ENCODE data around the gene CNTNAP2.

Gene CNTNAP2

GRCh38 chr7:146296028-146296427, 179.4 kb downstream of the CNTNAP2 start:
- H3K4me3 ChIP-seq (replicated peaks; ENCODE audit: low read depth, low read length), result no peak overlapping the region
- DNase-seq (ENCODE audit: extremely low read depth, low read depth), result no peak
- TF ChIP-seq, protein P1, sequence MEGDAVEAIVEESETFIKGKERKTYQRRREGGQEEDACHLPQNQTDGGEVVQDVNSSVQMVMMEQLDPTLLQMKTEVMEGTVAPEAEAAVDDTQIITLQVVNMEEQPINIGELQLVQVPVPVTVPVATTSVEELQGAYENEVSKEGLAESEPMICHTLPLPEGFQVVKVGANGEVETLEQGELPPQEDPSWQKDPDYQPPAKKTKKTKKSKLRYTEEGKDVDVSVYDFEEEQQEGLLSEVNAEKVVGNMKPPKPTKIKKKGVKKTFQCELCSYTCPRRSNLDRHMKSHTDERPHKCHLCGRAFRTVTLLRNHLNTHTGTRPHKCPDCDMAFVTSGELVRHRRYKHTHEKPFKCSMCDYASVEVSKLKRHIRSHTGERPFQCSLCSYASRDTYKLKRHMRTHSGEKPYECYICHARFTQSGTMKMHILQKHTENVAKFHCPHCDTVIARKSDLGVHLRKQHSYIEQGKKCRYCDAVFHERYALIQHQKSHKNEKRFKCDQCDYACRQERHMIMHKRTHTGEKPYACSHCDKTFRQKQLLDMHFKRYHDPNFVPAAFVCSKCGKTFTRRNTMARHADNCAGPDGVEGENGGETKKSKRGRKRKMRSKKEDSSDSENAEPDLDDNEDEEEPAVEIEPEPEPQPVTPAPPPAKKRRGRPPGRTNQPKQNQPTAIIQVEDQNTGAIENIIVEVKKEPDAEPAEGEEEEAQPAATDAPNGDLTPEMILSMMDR (IDR thresholded peaks at IDR 0.05; ENCODE audit: low read depth, low read length, missing control alignments), result no peak

DNA sequence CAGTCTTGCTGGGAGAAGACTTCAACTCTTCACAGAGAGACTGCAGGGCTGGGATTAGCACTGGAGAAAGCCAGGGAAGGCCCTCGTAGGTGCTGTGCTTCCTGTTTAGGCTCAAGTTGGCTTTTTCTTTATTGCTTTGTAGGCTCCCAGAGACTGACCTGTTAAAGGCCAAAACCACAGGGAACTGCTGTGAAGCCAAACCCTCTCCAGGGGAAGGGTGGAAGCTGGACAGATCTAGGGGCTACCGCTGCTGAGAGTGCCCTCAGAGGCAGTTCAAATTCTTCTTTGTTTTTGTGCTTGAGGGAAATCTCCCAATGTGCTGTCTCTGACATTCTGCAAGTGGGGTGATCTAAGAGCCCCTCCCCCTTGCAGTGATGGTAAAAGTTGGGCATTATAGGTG, 198.4 kb downstream of the CNTNAP2 start:
- no peak for DNase-seq (ENCODE audit: extremely low read depth, low read depth)
- H3K4me3 ChIP-seq (replicated peaks; ENCODE audit: low read depth, low read length), result no peak overlapping the region
- TF ChIP-seq, protein P1 (IDR thresholded peaks at IDR 0.05; ENCODE audit: low read depth, low read length, missing control alignments), result no peak

DNA sequence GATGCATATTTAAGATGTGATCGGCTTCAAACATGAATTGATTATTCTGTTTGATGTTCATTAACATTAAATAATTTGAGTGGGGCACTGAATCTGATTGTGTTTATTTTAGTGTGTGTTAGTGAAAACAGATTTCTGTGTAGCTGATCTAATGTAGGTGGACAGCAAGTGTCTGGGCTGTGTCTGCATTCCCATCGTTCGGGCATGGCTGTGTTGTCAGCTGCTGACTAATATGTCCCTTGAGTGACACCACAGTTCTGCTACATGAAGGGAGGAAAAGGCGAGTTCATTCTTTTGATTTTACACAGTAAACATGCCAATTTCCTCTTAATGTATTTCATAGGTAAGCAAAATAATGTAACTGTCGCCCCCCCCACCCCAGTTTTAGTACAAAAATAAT, 203.0 kb downstream of the CNTNAP2 start:
- TF ChIP-seq, protein P1 (IDR thresholded peaks at IDR 0.05; ENCODE audit: low read depth, low read length, missing control alignments), result no peak
- no peak for DNase-seq (ENCODE audit: extremely low read depth, low read depth)
- H3K4me3 ChIP-seq (replicated peaks; ENCODE audit: low read depth, low read length), result no peak overlapping the region

DNA sequence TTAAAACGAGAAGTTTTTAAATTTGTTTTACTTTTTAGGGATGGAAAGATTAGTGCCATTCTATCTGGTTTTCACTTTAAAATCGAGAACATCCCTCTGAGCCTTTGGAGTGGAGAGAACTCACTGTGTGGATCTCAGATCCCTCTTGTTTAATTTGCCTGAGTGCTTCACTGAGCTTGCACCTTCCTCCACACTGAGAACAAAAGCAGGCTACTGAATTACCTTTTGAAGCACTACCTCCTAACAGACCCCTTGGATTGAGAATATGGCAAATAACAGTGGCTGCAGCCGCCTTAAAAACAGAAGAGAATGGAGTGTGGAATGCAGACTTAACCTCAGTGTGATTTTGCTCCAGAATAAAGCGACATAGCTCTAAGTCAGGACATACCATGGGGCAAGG, 204.7 kb downstream of the CNTNAP2 start:
- TF ChIP-seq, protein P1 (IDR thresholded peaks at IDR 0.05; ENCODE audit: low read depth, low read length, missing control alignments), result no peak
- DNase-seq (ENCODE audit: extremely low read depth, low read depth), result no peak
- H3K4me3 ChIP-seq (replicated peaks; ENCODE audit: low read depth, low read length), result no peak overlapping the region

- no peak for DNase-seq (ENCODE audit: extremely low read depth, low read depth)
- TF ChIP-seq, protein P1 (IDR thresholded peaks at IDR 0.05; ENCODE audit: low read depth, low read length, missing control alignments), result no peak
- H3K4me3 ChIP-seq (replicated peaks; ENCODE audit: low read depth, low read length), result no peak overlapping the region
Observed at GRCh38 chr7:146331369-146331768, 214.8 kb downstream of the CNTNAP2 start.

- DNase-seq (ENCODE audit: extremely low read depth, low read depth), result no peak
- H3K4me3 ChIP-seq (replicated peaks; ENCODE audit: low read depth, low read length), result no peak overlapping the region
- TF ChIP-seq, protein P1 (IDR thresholded peaks at IDR 0.05; ENCODE audit: low read depth, low read length, missing control alignments), result no peak
Observed at GRCh38 chr7:146345251-146345650, 228.7 kb downstream of the CNTNAP2 start.

DNA sequence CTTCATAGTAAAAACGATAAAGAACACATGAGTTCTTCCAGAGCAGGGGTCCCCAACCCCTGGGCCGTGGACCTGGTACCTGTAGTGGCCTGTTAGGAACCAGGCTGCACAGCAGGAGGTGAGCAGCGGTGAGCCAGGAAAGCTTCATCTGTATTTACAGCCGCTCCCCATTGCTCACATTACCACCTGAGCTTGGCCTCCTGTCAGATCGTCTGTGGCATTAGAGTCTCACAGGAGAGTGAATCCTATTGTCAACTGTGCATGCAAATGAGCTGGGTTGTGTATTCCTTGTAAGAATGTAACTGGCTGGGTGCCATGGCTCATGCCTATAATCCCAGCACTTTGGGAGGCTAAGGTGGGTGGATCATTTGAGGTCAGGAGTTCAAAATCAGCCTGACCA, 229.5 kb downstream of the CNTNAP2 start:
- TF ChIP-seq, protein P1 (IDR thresholded peaks at IDR 0.05; ENCODE audit: low read depth, low read length, missing control alignments), result no peak
- DNase-seq (ENCODE audit: extremely low read depth, low read depth), result no peak

More for the DNA sequence above, 229.5 kb downstream of the CNTNAP2 start:
- no peak overlapping the region for H3K4me3 ChIP-seq (replicated peaks; ENCODE audit: low read depth, low read length)
